Bronchial epithelial cell (primary cell): Measurements from ENCODE around the gene DALRD3. TPM values are rescaled to one million over a fixed set of nuclear protein-coding genes. Genes with fewer than 3 reads are reported as not detected.
A peak's percentile ranks its signal among the peaks of the same experiment; 100 is the strongest.
"Not testable (repeated sequence)": the region's sequence is repeated elsewhere in the genome, so short reads cannot be mapped to it uniquely, and the experiment has no call there.

ENCODE experiments used
- DNase-seq: peaks from one replicate; pipeline ENCODE4 v3.0.0-alpha.2; 2010; ENCODE audit warnings: low read depth
- FAIRE-seq: peaks from 2 replicates; lab custom pipeline; 2011; peaks lifted over from hg19 to GRCh38; lab: Jason Lieb, UNC
- H3K27me3 ChIP-seq: 2 replicates; pipeline ENCODE4 v1.5.1; 2011; ENCODE audit warnings: low read length; ENCODE audit not compliant: control insufficient read depth, insufficient read depth
- H3K36me3 ChIP-seq: 2 replicates; pipeline ENCODE4 v1.5.1; 2011; ENCODE audit warnings: low read length; ENCODE audit not compliant: control insufficient read depth, insufficient read depth
- H3K4me3 ChIP-seq: 2 replicates; pipeline ENCODE4 v1.5.1; 2011; ENCODE audit warnings: mild to moderate bottlenecking, low read depth, low read length, control low read depth
- total RNA-seq: library from RNA; depleted of rRNA; stranded (reverse); fragments of >200 nt; gene quantifications from 2 replicates; pipeline ENCODE4 v1.2.1, GENCODE V29; 2014
- TF ChIP-seq, protein P1 (sequence below): IDR thresholded peaks from 2 replicates; pipeline ENCODE4 v1.5.1; 2011; ENCODE audit warnings: mild to moderate bottlenecking, moderate library complexity, low read length, control low read depth, inconsistent platforms; ENCODE audit not compliant: insufficient read depth, severe bottlenecking

The DALRD3 gene
- total RNA-seq, 1 donor from 2014 or later: 44.0 TPM

DNA sequence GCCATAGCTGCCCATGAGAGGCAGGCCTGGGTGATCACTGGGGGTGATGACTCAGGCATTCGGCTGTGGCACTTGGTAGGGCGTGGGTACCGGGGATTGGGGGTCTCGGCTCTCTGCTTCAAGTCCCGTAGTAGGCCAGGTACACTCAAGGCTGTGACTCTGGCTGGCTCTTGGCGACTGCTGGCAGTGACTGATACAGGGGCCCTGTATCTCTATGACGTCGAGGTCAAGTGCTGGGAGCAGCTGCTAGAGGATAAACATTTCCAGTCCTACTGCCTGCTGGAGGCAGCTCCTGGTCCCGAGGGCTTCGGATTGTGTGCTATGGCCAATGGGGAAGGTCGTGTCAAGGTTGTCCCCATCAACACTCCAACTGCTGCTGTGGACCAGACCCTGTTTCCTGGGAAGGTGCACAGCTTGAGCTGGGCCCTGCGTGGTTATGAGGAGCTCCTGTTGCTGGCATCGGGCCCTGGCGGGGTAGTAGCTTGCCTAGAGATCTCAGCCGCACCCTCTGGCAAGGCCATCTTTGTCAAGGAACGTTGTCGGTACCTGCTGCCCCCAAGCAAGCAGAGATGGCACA, 5.9 kb downstream of the DALRD3 start:
- Histone ChIP-seq H3K4me3 (no peak overlapping the region), H3K27me3 (no peaks in the 10 kb centered on the region), H3K36me3 (peaks cover 29% of the 10 kb centered on the region)
- no peak for DNase-seq
- no peak for FAIRE-seq
- TF ChIP-seq, protein P1, sequence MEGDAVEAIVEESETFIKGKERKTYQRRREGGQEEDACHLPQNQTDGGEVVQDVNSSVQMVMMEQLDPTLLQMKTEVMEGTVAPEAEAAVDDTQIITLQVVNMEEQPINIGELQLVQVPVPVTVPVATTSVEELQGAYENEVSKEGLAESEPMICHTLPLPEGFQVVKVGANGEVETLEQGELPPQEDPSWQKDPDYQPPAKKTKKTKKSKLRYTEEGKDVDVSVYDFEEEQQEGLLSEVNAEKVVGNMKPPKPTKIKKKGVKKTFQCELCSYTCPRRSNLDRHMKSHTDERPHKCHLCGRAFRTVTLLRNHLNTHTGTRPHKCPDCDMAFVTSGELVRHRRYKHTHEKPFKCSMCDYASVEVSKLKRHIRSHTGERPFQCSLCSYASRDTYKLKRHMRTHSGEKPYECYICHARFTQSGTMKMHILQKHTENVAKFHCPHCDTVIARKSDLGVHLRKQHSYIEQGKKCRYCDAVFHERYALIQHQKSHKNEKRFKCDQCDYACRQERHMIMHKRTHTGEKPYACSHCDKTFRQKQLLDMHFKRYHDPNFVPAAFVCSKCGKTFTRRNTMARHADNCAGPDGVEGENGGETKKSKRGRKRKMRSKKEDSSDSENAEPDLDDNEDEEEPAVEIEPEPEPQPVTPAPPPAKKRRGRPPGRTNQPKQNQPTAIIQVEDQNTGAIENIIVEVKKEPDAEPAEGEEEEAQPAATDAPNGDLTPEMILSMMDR: no peak

DNA sequence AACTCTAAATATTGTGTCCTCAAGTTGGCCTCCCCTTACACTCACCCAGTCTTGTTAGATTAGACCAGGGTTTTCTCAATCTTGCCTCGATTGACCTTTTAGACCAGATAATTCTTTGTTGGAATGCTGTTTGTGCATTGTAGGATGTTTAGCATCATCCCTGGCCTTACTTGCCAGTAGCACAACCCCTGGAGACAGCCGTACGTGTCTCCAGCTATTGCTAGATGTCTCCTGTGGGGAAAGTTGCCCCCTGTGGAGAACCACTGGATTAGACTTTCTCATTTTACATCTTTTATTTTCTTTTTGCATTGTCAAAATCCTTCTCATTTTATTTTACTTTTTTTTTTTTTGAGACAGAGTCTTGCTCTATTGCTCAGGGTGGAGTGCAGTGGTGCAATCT, 9.0 kb downstream of the DALRD3 start:
- no peak for DNase-seq
- Histone ChIP-seq H3K4me3 (no peak overlapping the region), H3K27me3 (no peaks in the 10 kb centered on the region), H3K36me3 (peaks cover 15% of the 10 kb centered on the region)
- no peak for FAIRE-seq
- TF ChIP-seq, protein P1: no peak

GRCh38 chr3:49008627-49009026, 9.8 kb downstream of the DALRD3 start:
- H3K27me3 ChIP-seq, H3K36me3 ChIP-seq, FAIRE-seq, DNase-seq, H3K4me3 ChIP-seq: not testable (repeated sequence)

DNA sequence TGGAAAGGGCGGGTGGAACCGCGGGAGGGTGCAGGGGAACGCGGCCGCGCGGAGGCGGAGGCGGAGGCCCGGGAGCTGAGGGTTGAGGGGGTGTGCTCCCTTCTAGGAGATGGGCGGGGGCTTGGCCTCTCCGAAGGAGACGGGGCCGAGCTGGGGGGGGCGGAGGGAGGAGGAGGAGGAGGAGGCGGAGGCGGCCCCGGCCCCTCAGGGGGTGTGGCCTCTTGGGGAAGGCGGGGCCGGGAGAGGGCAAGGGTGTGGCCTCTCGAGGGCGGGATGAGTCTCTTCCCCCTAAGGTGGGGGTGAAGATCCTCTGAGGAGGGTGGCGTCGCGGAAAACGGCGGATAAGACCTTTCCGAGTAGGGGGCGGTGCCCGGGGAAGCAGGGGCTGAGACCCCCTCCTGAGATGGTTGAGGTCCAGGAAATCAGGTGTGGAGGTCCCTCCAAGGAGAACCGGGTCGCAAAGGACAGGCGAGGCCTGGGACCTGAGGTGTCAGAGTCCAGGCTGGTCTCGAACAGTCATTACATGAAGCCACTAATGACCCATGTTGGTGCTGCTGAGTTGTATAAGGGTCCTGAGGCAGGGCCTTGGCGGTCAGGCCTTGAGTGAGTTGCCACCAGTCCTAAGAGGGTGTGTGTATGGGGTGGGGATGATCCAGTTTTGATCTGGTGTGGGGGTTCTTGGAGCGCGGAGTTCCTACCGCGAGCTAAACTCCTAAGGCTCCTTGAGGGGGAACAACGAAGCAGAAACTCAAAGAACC, 10.4 kb downstream of the DALRD3 start:
- FAIRE-seq (no peak), DNase-seq (peak; percentile 52)
- TF ChIP-seq, protein P1: no peak
- no peaks in the 10 kb centered on the region for H3K27me3 ChIP-seq
- peaks cover 5% of the 10 kb centered on the region for H3K36me3 ChIP-seq
- H3K4me3 ChIP-seq: peak overlapping the region; percentile 83

GRCh38 chr3:49007068-49007770, 11.2 kb downstream of the DALRD3 start, which contains the start of gene WDR6:
TSS of gene WDR6 (plus strand) at chr3:49007391. CDS start at chr3:49007432, 41 bp downstream.
- Histone ChIP-seq H3K27me3 (no peaks in the 10 kb centered on the region), H3K4me3 (peak within 1 kb of the TSS; percentile 83), H3K36me3 (peaks cover 5% of the 10 kb centered on the region)
- no peak for FAIRE-seq
- DNase-seq: peak; percentile 93
- TF ChIP-seq, protein P1: peak; percentile 53
